Endothelial cell of umbilical vein (primary cell): ENCODE data around the gene SORT1. TPM values are rescaled to one million over a fixed set of nuclear protein-coding genes. Genes with fewer than 3 reads are reported as not detected.

Source experiments
- BruUV-seq: library from RNA; stranded (reverse); fragments of 400-500 nt; replicated peaks from 2 replicates; lab custom pipeline; 2021; lab: Mats Ljungman, UMichigan
- CTCF ChIA-PET: fragments of 300-600, 350-600 bp; sonication (Branson Sonifier 250); formaldehyde crosslinking; loops from one replicate; lab custom pipeline; 2021; ENCODE audit warnings: antibody characterized with exemption, inconsistent platforms; lab: Charles Lee
- POLR2A ChIA-PET: fragments of 300-600, 350-600 bp; sonication (Branson Sonifier 250); formaldehyde crosslinking; loops from one replicate; lab custom pipeline; 2021; ENCODE audit warnings: antibody characterized with exemption, inconsistent platforms; lab: Charles Lee
- DNase-seq: peaks from one replicate; pipeline ENCODE4 v3.0.0-alpha.2; 2011; ENCODE audit warnings: low read depth, low spot score
- FAIRE-seq: peaks from 2 replicates; lab custom pipeline; 2011; peaks lifted over from hg19 to GRCh38; lab: Jason Lieb, UNC
- H2AFZ ChIP-seq: 2 replicates; pipeline ENCODE4 v1.6.0; 2012; ENCODE audit warnings: low read depth, low read length, control low read depth, inconsistent platforms
- H3K27ac ChIP-seq: 2 replicates; pipeline ENCODE4 v1.5.1; 2011; ENCODE audit warnings: low read depth, mild to moderate bottlenecking, control low read depth, low read length, moderate library complexity; ENCODE audit not compliant: insufficient read depth
- H3K27me3 ChIP-seq, 2 experiments: 2 replicates each; pipeline versions ENCODE4 v1.6.0 to v1.6.1; 2011; ENCODE audit warnings: low read length in 2 of 2, mixed read lengths in 1 of 2; ENCODE audit not compliant: control insufficient read depth in 2 of 2, insufficient read depth in 2 of 2
- H3K36me3 ChIP-seq, 2 experiments: 2 replicates in 1 of 2; 3 replicates in 1 of 2; pipeline ENCODE4 v1.5.1; 2011; ENCODE audit warnings: low read length in 2 of 2, mild to moderate bottlenecking in 1 of 2, moderate library complexity in 1 of 2; ENCODE audit not compliant: control insufficient read depth in 2 of 2, insufficient read depth in 2 of 2; ENCODE audit errors: extremely low read depth in 1 of 2
- H3K4me1 ChIP-seq: 3 replicates; pipeline ENCODE4 v1.5.1; 2011; ENCODE audit warnings: mild to moderate bottlenecking, low read length; ENCODE audit not compliant: control insufficient read depth, insufficient read depth; ENCODE audit errors: extremely low read depth
- H3K4me2 ChIP-seq: 2 replicates; pipeline ENCODE4 v1.6.1; 2011; ENCODE audit warnings: low read length, control low read depth, mixed read lengths; ENCODE audit not compliant: insufficient read depth
- H3K4me3 ChIP-seq, 3 experiments: fragments of 200-600 bp in 1 of 3; sonication (generic), shearing (Covaris generic) in 1 of 3; replicated peaks in 1 of 3; 2 replicates each; pipeline ENCODE4 v1.5.1; 2011 to 2016; ENCODE audit warnings: control low read depth in 3 of 3, low read length in 3 of 3, mild to moderate bottlenecking in 2 of 3, inconsistent platforms in 1 of 3, low read depth in 1 of 3, moderate library complexity in 1 of 3; ENCODE audit not compliant: insufficient read depth in 1 of 3
- H3K79me2 ChIP-seq: 2 replicates; pipeline ENCODE4 v1.6.0; 2012; ENCODE audit warnings: low read length, inconsistent platforms; ENCODE audit not compliant: control insufficient read depth, insufficient read depth
- H3K9ac ChIP-seq: replicated peaks from 2 replicates; pipeline ENCODE3; 2011; ENCODE audit warnings: low read length, control low read depth; ENCODE audit not compliant: insufficient read depth; ENCODE audit errors: extremely low read depth
- H3K9me1 ChIP-seq: replicated peaks from 3 replicates; pipeline ENCODE4 v1.6.0; 2011; ENCODE audit warnings: mild to moderate bottlenecking, low read length; ENCODE audit not compliant: control insufficient read depth, insufficient read depth; ENCODE audit errors: extremely low read depth
- H3K9me3 ChIP-seq: replicated peaks from 2 replicates; pipeline ENCODE4 v1.5.1; 2012; ENCODE audit warnings: low read length, inconsistent platforms; ENCODE audit not compliant: control insufficient read depth, insufficient read depth
- H4K20me1 ChIP-seq: replicated peaks from 2 replicates; pipeline ENCODE3; 2011; ENCODE audit warnings: mild to moderate bottlenecking, low read length; ENCODE audit not compliant: control insufficient read depth, insufficient read depth; ENCODE audit errors: extremely low read depth
- EZH2 ChIP-seq: IDR thresholded peaks from 2 replicates; pipeline ENCODE4 v1.6.1; 2012; ENCODE audit warnings: borderline replicate concordance, low read depth, mild to moderate bottlenecking, moderate library complexity, low read length, inconsistent platforms; ENCODE audit not compliant: severe bottlenecking
- JUN ChIP-seq: IDR thresholded peaks from 2 replicates; pipeline ENCODE4 v1.6.1; 2011; ENCODE audit warnings: borderline replicate concordance, low read depth; ENCODE audit not compliant: insufficient read length, insufficient read depth
- MYC ChIP-seq: IDR thresholded peaks from one replicate; pipeline ENCODE4 v1.6.1; 2011; ENCODE audit warnings: mild to moderate bottlenecking, low read depth, low read length
- POLR2A ChIP-seq: IDR thresholded peaks from 2 replicates; pipeline ENCODE4 v1.6.1; 2012; ENCODE audit warnings: low read depth, mild to moderate bottlenecking, control low read depth, low read length
- dilution Hi-C: fragments of 300-500 bp; cut with MboI; formaldehyde crosslinking; loops from one replicate; pipeline ENCODE4 v1.15.0; 2019; ENCODE audit warnings: low sequenced_read_pairs; ENCODE audit not compliant: extremely low pct_ligation_motif_present
- intact Hi-C: fragments of 100-400 bp; cut with micrococcal nuclease; formaldehyde crosslinking; loops from one replicate; pipeline ENCODE4 v1.10.0; 2022
- polyA plus RNA-seq, 4 experiments: library from polyadenylated mRNA; depleted of rRNA in 3 of 4; stranded (reverse) in 3 of 4; unstranded in 1 of 4; fragments of >200 nt; gene quantifications; 2 replicates each; pipeline versions ENCODE4 v1.2.1 to v1.2.3, GENCODE V29; 2011 to 2012; ENCODE audit warnings: missing spikeins in 1 of 4
- total RNA-seq: library from RNA; stranded (reverse); gene quantifications from 2 replicates; pipeline ENCODE4 v1.2.3, GENCODE V29; 2021
- TF ChIP-seq, protein P1 (sequence below): IDR thresholded peaks from 2 replicates; pipeline ENCODE4 v1.6.1; 2011; ENCODE audit not compliant: insufficient read depth, insufficient read length
- TF ChIP-seq, protein P2 (sequence below), 2 donors: IDR thresholded peaks; 1 replicate in 1 of 2; 2 replicates in 1 of 2; pipeline ENCODE4 v1.5.1; 2011; ENCODE audit warnings: low read length in 2 of 2, mild to moderate bottlenecking in 2 of 2, moderate library complexity in 2 of 2, control low read depth in 1 of 2, inconsistent platforms in 1 of 2, low read depth in 1 of 2; ENCODE audit not compliant: insufficient read depth in 1 of 2; ENCODE audit errors: extremely low read depth in 1 of 2

SORT1 gene
- total and polyA plus RNA-seq, 2 donors (not counting 3 experiments of a cell fraction or from before 2014, with no cell fraction given) = 6.8 to 17.8 TPM

DNA sequence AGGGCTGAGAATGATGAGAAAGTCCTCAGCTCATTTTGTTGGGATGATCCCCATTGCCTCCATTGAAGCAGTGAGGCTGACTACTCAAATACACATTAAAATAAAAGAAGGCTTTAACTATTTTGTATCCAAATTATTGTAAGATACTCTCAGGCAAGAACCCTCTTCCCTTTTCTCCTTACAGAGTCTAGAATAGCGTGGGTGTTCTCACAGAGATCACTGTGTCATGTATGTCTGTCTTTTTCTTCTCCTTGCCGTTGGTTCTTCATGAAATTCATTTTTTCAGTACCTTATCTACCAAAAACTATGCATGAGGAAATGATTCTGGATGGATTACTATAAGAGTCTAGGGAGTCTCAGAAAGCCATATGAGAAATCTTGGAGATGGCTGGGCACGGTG lies 30.1 kb downstream of the SORT1 start:
- Histone ChIP-seq H3K27ac (no peak overlapping the region), H3K4me3 (no peak overlapping the region), H3K27me3 (peaks cover 6 to 7% of the 10 kb centered on the region in 2 experiments), H3K9ac (no peak overlapping the region), H2AFZ (no peak overlapping the region), H3K4me2 (no peak overlapping the region), H3K4me1 (no peaks in the 10 kb centered on the region), H3K79me2 (no peaks in the 10 kb centered on the region), H3K36me3 (no peaks in the 10 kb centered on the region), H3K9me1 (no peaks in the 10 kb centered on the region), H3K9me3 (no peaks in the 10 kb centered on the region), H4K20me1 (no peaks in the 10 kb centered on the region)
- intact Hi-C loops (no loop called here), dilution Hi-C loops (no loop called here)
- DNase-seq (no peak), FAIRE-seq (no peak)
- BruUV-seq = no TSS peak
- CTCF ChIA-PET = no interaction called here
- TF ChIP-seq, protein P1, sequence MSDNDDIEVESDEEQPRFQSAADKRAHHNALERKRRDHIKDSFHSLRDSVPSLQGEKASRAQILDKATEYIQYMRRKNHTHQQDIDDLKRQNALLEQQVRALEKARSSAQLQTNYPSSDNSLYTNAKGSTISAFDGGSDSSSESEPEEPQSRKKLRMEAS = no peak
- TF ChIP-seq, protein P2, sequence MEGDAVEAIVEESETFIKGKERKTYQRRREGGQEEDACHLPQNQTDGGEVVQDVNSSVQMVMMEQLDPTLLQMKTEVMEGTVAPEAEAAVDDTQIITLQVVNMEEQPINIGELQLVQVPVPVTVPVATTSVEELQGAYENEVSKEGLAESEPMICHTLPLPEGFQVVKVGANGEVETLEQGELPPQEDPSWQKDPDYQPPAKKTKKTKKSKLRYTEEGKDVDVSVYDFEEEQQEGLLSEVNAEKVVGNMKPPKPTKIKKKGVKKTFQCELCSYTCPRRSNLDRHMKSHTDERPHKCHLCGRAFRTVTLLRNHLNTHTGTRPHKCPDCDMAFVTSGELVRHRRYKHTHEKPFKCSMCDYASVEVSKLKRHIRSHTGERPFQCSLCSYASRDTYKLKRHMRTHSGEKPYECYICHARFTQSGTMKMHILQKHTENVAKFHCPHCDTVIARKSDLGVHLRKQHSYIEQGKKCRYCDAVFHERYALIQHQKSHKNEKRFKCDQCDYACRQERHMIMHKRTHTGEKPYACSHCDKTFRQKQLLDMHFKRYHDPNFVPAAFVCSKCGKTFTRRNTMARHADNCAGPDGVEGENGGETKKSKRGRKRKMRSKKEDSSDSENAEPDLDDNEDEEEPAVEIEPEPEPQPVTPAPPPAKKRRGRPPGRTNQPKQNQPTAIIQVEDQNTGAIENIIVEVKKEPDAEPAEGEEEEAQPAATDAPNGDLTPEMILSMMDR (IDR thresholded peaks at IDR 0.05; ENCODE audit: extremely low read depth in 1 of 2, insufficient read depth in 1 of 2, low read depth in 1 of 2, low read length in 2 of 2) = no peak
- no peak for TF ChIP-seq POLR2A
- TF ChIP-seq MYC = no peak
- TF ChIP-seq JUN = no peak
- no peak for TF ChIP-seq EZH2
- POLR2A ChIA-PET = no interaction called here
